ENCODE measurements around the gene HES1. TPM values are rescaled to one million over a fixed set of nuclear protein-coding genes. Genes with fewer than 3 reads are reported as not detected.
A peak's percentile ranks its signal among the peaks of the same experiment; 100 is the strongest.
"Not testable (repeated sequence)": the region's sequence is repeated elsewhere in the genome, so short reads cannot be mapped to it uniquely, and the experiment has no call there.

HES1 gene
- total RNA-seq, 1 experiment from 2014 or later = 38.2 TPM

DNA sequence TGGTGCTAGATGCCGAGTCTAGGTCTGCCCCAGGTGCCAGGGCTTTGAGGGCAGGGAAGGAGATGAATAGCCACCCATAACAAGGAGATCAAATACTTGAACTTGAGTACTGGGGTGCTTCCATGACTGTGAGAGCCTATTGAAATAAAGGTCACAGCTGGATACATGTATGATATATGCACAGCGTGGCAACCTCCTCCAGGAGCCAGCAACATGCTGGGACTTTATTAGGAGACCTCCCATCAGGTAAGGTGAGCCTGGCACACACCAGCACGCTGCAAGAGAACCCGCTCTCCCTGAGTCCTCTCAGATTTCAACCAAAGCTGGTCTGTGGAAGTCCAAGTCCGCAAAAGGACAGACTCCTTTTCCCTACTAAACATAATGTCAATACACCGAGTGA, 10.5 kb upstream of the HES1 start:
- DNase-seq (ENCODE audit: low read depth) = no peak

DNA sequence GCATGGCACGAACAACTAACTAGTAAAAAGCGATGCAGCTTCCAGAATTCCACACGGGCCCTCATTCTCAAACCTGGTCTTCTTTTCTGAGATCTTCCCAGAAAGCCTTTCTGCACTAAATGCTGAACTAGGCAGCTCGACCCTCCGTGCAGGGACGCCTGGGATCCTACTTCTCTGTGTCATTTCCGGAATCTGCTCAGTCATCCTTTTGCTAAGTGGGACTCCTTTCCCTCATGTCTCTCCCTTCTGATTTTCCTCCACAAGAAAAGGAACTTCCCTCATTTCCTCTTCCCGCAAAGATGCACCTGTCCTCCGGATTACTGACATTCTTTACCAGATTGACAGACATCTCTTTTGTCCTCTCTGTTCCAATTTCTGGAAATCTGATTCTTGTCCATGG, 9.2 kb upstream of the HES1 start:
- DNase-seq (ENCODE audit: low read depth) = no peak

DNA sequence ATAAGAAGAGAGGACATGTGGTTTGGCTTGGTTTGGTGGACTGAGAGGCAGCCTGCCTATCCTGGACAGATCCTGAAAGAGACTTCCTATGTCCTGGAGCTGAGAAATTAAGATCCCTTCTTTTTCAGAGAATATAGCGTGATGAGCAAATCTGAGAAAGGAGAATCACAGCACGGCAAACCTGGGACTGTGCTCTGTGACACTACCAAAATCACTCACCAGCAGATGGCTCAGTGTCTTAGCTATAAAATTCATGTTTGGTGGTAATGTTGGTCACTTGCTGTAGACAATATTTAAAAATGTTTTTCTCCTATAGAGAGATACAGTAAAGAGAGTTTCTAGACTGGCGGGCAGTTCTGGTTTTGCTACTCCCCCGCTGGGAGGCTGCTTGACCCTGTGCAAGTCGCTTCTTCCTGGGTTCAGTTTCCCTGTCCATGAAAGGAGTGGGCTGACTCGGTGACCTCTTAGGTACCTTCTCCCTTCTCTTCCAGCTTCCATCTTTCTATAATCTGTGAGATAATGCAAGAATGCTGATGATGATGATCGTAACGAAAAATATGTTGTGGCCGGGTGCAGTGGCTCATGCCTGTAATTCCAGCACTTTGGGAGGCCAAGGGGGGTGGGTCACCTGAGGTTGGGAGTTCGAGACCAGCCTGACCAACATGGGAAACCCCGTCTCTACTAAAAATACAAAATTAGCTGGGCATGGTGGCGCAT, 7.6 kb upstream of the HES1 start:
- no peak for DNase-seq (ENCODE audit: low read depth)

DNA sequence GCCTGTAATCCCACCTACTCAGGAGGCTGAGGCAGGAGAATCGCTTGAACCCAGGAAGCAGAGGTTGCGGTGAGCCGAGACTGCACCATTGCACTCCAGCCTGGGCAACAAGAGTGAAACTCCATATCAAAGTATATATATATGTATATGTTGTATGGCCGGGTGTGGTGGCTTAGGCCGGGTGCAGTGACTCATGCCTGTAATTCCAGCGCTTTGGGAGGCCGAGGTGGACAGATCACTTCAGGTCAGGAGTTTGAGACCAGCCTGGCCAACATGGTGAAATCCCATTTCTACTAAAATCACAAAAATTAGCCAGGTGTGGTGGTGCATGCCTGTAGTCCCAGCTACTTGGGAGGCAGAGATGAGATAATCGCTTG, 7.0 kb upstream of the HES1 start:
- DNase-seq (ENCODE audit: low read depth) = not testable (repeated sequence)

DNA sequence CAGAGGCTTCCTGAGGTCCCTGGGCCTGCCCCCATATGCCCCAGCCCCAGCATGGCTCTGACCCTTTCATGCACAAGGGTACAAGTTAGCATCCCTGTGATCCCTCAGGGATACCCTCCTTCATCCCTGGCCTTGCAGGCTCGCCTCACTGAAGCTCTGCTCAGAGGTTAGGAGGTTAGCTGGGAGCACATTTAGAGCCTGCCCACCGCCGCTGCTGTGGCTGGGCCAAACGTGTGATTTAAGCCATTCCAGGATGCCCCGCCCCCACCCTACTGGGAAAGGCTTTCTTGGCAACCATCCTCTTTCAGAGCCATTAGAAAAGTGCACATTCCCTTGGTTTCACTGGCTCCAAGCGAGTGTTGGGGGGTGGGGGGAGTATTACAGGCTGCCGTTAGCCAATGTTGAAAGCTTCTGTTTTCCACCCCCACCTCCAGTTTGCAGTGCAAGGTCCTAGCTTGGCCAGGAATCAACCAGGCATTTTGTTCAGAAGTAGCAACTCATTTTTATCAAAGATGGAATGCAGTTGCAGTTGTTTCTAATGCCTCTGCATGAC, 6.3 kb upstream of the HES1 start:
- no peak for DNase-seq (ENCODE audit: low read depth)

DNA sequence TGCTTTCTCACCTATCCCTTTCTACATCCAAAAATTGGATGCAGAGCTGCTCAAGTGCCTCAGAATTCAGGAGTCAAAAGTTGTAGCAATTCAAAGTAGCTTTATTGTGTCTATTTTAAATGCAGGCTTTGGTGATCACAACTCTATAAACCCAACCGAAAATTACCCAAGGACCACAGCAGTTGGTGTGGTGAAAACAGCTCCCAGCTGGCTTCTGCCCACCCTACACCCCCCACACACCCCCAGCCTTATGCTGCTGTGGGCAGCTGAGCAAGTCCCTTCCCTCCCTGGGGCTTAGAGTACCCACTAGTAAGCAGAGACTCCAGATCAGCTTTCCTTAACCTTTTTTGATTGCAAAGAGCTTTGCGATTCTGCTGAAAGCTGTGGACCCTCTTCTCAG, 5.8 kb upstream of the HES1 start:
- no peak for DNase-seq (ENCODE audit: low read depth)

DNA sequence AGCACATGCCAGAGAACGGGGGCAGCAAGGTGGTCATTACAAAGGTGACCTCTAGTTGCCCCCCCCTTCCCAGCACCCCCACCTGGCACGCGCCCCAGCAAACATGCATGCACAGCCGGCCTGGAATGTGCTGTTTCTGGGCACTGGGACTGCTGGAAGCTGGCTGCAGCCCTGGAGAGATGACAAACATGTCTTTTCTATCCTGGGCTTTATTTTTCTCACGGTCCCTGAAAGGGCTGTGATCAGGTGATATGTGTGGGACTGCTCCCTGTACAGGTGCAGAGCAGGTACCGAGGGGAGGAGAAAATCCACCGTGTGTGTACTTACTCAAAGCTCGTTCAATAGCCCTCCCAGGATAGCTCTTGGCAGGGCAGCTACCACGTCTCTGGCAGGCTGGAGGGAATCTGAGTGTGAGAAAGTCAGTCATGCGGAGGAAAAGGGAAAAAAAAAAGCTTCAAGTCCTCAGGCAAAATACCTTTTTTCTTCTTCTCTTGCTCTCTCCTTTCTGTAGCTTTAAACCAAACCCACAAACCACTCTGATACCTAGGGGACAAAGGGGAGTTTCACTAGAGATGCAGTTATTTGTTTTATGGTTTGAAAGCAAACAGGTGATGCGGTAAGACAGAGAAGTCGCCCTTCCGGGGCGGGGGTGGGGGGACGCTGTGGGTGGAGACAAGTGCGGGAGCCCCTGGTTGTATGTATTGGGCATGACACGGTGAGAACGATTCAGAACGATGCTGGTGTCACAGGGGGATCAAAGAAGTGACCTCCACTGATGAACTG, 5.0 kb upstream of the HES1 start:
- peak; percentile 32 for DNase-seq (ENCODE audit: low read depth)

DNA sequence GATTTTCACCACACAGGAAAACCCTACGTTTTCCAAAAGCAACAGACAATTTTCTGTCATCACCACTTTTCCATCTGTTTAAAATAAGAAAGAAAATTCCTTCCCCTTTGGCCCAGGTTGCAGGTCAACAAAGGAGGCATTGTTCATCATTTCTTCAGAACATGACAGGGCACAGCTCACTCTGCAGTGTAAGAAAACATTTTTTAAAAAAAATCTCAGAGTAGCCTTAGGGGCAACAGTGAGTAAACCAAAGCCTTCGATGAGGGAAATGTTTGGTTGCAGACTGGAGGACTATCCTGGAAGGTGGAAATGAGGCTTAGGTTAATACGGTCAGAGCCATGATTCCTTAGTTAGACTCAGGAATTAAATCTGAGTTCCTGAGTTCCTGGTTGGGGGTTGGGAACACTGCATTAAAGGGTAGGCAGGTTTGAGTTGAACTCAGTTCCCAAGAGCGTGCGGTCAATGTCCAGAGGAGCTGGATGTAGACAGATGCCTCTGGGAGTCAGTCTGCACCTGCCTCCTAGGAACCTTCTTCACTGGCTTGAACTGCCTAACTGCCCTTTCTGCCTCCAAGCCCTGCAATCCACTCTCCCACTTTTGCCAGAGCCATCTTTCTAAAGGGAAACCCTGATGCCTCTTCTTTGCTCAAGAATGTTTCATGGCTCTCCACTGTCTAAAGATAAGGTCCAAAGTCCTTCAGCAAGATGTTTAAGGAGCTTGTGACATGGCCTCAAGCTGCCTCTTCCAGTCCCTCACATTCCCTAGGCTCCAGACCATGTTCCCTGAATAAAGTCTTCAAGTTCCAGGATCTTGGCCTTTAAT, 3.3 kb upstream of the HES1 start:
- DNase-seq (ENCODE audit: low read depth) = peak; percentile 65

DNA sequence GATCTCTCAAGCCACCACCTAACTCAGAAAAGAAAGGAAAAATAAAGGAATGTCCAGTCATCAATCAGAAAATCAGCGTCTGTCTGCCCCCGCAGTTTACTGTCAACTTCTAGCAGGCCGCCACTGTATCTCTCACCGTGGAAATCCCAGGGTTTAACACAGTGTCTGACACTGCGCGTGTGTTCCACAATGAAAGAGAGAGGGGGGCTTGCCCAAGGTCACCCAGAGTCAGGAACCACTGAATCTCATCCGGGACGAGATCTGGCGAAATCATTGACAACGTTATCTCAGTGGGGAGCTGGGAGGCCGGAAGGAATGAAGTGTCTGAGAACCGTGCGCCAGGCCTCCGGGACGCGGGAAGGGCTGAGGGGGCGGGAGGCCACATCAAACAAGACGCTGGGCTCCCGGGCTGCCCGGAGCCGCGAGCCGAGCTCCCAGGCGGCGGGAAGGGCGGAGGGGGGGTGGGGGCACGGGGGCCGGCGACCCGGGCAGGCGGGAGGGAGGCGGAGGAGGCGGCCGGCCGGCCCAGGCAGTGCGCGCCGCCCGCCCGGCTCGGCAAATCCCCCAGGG, 2.2 kb upstream of the HES1 start:
- peak; percentile 71 for DNase-seq (ENCODE audit: low read depth)

DNA sequence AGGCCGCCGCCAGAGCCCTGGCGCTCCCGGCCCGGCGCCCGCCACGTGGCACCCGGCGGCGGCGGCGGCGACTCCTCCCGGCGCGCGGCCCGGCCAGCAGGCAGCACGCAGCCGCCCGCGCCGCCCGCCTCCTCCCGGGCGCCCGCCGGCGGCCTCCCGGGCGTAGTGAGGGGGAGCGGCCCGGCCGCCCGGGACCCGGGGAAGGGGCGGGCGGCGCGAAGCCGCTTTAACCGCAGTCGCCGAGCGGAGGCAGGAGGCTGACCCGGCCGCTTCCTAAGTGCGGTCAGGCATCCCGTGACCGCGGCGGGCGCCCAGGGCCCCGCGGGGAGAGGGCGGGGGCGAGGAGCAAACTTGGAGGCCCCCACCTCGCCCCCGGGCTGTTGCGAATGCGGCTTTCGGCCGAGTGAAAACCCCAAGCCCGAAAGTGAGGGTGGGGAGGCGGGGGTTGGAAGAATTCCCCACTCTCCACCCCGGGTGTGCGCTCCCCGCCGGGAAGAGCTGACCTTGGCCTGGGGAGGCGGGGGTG, 1.7 kb upstream of the HES1 start:
- DNase-seq (ENCODE audit: low read depth) = peak; percentile 96

DNA sequence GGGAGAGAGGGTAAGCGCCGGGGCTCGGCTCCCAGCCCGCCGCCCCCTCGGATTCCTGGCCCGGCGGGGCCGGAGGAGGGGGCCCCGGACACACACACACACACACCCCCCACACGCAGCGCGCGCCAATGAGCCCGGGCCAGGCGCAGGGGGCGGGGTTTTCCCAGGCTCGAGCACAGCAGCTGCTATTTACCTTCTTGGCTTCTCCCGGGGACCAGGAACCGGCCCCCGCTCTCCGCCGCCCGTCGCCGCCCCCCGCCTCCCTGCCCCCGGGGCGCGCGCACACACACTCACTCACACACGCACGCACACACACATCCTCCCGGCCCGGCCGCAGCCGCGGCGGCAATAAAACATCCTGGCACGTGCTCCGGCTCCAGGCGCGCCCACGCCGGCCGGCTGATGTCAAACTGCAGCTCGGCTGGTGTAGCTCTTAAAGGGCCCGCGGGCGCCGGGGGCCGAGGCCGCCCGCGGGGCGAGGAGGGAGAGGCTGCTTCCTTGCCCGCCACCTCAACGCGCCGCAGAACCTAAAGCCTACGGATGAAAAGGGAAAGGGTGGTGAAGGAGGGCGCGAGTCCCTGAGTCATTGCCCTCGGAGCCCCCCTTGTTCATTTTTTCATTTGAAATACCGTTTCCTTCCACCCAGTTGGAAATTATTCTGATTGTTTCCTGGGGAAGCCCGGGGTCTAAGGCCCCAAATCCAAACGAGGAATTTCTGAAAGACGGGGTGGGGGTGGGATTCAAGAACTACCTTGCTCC, 1.0 kb upstream of the HES1 start:
- DNase-seq (ENCODE audit: low read depth) = peak; percentile 99

DNA sequence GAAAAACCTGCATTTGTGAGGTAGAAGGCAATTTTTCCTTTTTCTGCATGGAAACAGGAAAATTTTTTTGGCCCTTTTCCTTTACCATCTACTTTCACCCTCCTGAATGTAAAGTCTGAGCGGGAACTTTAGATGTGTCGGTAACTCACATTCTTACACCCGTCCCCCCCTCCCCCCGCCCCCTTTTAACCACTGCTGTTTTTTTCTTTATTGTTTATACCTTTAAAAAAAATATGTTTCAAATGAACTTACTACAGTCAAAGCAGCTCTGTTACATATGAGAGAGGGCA, 487 bp upstream of the HES1 start:
- no peak for DNase-seq (ENCODE audit: low read depth)

DNA sequence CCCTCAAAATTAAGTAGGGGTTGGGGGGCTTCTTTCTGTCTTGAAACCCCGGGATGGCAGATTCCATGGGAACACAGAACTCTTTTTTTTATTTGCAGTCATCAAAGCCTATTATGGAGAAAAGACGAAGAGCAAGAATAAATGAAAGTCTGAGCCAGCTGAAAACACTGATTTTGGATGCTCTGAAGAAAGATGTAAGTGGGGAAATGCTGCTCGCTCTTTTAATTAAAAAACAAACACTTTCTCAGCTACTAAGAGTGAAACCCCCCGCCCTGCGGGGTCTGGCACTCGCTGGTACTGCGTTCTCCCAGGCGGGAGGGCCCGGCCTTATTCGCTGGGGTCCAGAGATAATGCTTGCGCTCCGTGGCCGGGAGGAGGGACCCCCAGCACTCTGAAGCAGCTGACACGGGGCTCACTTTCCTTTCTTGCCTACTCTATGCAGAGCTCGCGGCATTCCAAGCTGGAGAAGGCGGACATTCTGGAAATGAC, 615 bp downstream of the HES1 start:
- no peak for DNase-seq (ENCODE audit: low read depth)

DNA sequence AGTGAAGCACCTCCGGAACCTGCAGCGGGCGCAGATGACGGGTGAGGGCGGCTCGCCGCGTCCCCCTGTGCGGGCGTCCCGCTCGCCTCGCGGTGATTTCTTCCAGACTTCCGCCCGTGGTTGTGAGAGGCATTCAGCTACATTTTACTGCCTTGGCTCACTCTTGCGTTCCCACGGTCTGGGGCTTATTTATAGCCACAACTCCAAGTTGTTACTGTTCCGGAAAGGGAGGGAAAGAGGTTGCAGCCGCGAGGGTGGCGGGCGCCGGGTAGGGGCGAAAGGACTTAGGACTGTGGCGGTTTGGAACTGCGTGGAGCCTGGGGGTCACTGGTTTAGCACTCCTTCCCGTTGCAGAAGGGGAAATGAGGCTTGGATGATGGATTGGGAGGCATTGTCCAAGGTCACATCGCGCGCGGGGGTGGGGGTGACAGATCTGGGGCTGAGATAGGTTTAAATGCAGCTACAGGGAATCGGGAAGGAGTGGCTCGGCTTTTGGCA, 1.1 kb downstream of the HES1 start:
- DNase-seq (ENCODE audit: low read depth) = peak; percentile 92

DNA sequence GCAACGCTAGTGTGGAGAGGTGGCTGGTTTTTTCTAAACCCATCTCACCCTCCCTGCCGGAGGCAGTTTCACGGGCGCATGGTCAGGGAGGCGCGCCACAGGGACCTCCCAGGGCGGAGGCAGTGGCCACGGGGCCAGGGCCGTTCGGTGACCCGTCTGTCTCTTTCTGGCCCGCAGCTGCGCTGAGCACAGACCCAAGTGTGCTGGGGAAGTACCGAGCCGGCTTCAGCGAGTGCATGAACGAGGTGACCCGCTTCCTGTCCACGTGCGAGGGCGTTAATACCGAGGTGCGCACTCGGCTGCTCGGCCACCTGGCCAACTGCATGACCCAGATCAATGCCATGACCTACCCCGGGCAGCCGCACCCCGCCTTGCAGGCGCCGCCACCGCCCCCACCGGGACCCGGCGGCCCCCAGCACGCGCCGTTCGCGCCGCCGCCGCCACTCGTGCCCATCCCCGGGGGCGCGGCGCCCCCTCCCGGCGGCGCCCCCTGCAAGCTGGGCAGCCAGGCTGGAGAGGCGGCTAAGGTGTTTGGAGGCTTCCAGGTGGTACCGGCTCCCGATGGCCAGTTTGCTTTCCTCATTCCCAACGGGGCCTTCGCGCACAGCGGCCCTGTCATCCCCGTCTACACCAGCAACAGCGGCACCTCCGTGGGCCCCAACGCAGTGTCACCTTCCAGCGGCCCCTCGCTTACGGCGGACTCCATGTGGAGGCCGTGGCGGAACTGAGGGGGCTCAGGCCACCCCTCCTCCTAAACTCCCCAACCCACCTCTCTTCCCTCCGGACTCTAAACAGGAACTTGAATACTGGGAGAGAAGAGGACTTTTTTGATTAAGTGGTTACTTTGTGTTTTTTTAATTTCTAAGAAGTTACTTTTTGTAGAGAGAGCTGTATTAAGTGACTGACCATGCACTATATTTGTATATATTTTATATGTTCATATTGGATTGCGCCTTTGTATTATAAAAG, 1.8 kb downstream of the HES1 start:
- DNase-seq (ENCODE audit: low read depth) = peak; percentile 52

DNA sequence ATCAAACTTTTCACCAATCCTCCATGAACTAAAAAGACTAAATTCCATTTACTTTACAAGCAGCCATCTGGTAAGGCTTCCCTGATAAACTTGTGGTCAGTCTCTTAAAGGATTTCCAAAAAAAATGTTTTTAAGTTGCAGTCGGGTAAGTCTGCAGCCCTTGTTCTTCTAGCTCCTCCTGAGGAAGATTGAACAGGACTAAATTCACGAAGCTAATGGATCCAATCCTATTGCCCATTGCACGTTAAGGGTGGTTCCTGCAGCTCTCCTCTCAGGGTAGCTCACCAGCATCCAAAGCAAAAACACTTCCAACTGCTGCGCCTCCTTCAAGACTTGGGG, 2.8 kb downstream of the HES1 start:
- DNase-seq (ENCODE audit: low read depth) = no peak

DNA sequence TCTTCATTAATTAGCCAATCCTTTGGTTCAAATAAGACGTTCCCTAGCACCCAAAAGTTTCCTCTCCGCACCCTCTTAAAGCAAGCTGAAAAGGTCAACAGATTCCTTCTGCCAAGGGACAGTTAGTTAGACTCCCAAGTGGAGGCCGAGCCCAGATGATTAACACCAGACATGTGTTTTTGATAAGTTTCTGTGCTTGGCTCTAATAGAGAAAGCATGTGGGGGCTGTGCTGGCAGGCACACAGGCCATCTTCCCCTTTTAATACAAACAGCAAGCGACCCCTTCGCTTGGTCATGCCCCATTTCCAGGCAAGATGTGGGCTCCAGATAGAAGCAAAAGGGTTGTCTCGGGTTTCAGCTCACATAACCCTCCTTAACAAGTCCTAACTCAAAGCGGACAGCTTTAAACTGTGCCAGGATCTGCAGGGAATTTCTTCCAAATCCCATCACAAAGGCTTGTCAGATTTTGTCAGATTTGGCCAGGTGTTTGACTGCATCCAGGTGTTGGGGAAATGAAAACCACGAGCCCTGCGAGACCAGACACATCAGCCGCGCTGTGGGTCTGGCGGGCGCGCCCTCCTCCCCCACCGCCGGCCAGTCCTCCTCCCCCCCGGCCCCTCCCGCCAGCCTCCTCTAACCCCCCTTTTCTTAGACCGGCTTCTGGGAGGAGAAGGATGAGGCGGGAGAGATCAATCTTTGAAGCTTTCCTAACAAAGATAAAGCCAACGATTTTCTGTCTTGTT, 3.3 kb downstream of the HES1 start:
- DNase-seq (ENCODE audit: low read depth) = peak; percentile 95

DNA sequence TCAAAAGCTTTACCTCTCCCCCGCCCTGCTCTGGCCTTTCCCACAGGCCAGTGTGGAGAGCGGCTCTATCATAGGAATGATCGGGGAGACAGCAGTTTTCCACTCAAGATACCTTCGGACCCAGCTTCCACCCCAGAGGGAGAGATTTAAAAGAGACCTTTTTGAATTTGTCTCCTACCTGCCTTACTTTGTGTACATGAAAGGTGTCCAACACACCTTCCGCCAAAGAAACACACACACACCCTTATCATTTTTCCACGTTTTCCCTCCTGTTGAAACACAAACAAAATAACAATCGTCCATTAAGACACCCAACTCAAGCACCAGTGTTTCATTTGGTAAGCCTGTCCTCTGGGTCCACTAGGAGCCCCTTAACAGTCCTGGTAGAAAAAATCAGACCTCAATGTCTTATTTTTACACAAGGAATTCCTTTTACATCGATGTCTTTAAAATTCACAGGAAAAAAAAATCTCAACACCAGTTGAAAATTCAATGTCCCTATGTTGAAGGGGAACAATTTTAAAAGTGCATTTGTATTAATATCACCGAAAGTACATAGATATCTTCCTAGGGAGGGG, 4.0 kb downstream of the HES1 start:
- DNase-seq (ENCODE audit: low read depth) = no peak
